NCI-H524 treated with DMSO at 0.1 percent for 48 hours (cell line): ENCODE results near the gene ROBO4.

Experiments
- DNase-seq: peaks from one replicate; lab custom pipeline; 2025; lab: John Stamatoyannopoulos, UW

Gene ROBO4

DNA sequence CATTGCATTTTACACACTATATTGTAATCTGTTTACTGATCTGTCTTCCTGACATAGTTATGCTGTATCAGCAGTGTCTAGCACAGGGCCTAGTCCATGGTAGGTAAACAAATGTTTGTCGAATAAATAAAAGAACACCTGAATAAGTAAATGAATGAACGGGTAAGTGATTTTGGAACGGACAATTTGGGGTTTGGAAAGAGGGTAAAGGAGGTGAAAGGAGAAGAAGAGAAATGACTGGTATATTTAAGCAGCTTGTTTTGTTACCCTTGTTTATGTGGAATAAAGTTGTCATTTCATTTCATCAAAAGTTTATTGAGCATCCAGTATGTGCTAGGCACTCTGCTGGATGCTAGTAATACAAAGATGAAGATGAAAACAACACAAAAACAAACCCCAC, 21.3 kb upstream of the ROBO4 start, which contains the start of gene HEPN1:
HEPN1 (plus strand) TSS at position 301 of the 400 bp plus-strand sequence.
- no peak for DNase-seq

GRCh38 chr11:124917115-124917637, 19.5 kb upstream of the ROBO4 start:
- DNase-seq, result peak; percentile 62

- no peak for DNase-seq
Observed at GRCh38 chr11:124916370-124916710, 18.7 kb upstream of the ROBO4 start.

DNA sequence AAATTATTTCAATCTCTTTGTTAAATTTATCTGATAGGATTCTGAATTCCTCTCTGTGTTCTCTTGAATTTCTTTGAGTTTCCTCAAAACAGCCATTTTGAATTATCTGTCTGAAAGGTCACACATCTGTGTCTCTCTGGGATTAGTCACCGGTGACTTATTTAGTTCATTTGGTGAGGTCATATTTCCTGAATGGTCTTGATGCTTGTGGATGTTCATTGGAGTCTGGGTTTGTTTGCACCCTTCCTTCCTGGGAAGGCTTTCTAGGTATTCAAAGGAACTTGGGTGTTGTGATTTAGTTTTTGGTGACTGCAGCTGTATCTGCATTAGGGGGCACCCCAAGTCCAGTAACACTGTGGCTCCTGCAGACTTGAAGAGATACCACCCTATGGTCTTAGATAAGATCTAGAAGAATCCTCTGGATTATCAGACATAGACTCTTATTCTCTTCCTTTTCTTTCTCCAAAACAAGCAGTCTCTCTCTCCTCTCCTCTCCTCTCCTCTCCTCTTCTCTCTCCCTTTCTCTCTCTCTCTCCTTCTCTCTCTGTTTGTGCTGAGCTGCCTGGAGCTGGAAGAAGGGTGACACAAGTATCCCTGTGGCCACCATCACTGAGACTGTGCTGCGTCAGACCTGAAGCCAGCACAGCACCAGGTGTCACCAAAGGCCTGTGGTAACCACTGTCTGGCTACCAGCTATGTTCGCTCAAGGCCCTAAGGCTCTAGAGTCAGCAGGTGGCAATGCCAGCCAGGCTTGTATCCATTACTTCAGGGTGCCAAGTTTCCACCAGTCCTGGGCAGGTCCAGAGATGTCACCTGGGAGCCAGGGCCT, 18.1 kb upstream of the ROBO4 start:
- no peak for DNase-seq

GRCh38 chr11:124902616-124903015, 5.0 kb upstream of the ROBO4 start:
- DNase-seq, result no peak

GRCh38 chr11:124900464-124900863, 2.8 kb upstream of the ROBO4 start:
- no peak for DNase-seq

DNA sequence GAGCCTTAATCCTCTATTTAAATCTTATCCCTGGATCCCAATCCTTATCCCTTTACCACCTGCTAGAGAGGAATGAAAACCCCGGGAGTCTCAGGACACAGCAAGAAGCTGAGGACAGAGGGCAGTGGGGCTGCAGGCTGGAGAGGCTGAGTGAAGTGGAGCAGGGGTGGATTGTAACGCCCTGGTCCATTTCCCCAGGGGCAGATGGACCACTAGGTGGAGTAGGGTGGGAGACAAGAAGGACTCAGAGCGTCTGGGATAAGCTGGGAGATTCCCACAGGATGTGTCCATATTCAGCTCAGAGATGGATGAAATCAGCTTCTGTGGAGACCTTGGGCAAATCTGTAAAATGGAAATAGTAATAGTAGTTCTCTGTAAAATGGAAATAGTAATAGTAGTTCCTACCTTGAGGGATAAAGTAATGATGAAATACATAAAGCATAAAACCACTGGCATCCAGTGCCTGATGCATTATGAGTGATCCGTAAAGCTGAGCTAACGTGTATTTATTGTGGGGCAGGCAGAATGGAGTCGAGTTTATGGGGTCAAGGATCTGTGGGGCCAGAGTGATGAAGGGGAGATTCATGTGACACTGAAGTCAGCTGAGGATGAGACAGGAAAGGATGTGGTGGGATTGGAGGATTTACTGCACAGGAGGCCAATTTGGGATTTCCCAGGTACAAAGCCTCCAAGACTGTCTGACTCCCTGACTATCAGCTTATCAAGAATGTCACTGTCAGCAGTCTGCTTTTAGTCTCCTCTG, 1.9 kb upstream of the ROBO4 start:
- no peak for DNase-seq

DNA sequence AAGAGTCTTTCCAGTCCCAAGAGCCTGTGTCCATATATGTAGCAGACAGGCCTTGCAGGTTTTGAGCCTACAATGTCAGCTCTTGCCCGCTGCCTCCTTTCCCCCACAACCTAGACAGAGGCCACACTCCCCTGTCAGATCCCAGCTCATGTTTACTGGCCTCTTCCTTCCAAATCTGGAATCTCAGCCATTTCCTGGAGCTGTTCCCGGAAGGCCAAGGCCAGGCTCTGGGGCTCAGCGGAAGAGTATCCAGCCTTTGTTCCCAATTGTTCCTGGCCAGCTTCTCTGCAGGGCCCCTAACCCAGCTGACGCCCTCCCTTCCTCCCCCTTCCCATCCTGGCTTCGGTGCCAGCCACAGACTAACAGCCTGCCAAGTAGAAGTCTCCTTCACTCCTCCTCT, 1.0 kb upstream of the ROBO4 start:
- no peak for DNase-seq

DNA sequence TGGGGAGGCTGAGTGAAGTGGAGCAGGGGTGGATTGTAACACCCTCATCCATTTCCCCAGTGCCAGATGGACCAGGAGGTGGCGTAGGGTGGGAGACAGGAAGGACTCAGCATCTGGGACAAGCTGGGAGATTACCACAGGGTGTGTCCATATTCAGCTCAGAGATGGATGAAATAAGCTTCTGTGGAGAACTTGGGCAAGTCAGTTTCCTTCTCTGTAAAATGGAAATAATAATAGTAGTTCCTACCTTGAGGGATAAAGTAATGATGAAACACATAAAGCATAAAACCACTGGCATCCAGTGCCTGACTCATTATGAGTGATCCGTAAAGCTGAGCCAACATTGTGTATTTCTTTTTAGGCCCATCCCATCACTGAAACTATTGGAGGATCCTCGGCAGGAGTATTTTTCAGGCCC, 607 bp upstream of the ROBO4 start:
- peak; percentile 82 for DNase-seq

DNA sequence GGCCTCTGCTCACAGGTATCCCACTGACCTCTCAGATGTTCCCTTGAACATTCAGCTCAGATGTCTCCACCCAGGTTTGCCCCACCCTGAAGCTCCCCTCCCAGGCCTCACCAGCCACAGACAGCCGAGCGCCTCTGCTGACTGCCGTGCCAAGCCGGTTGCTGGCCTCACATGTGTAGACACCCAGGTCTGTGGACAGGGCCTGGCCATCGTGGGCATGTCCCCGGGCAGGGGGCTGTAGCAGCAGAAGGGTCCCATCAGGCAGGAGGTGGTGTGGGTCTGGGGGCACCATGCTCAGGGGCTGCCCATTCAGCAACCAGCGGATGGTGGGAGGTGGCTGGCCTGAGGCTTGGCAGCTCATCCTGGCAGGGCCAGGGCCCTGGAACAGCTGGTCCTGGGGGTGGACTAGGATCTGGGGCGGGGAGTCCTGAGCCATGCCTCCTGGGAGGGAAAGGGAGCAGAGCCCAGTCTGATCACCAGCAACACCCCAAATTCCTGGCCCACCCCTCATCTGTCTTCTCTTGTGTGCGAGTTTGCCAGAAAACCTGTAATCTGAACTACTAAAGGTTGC, 759 bp downstream of the ROBO4 start:
- no peak for DNase-seq

GRCh38 chr11:124896071-124896750, 1.5 kb downstream of the ROBO4 start:
- DNase-seq, result no peak

DNA sequence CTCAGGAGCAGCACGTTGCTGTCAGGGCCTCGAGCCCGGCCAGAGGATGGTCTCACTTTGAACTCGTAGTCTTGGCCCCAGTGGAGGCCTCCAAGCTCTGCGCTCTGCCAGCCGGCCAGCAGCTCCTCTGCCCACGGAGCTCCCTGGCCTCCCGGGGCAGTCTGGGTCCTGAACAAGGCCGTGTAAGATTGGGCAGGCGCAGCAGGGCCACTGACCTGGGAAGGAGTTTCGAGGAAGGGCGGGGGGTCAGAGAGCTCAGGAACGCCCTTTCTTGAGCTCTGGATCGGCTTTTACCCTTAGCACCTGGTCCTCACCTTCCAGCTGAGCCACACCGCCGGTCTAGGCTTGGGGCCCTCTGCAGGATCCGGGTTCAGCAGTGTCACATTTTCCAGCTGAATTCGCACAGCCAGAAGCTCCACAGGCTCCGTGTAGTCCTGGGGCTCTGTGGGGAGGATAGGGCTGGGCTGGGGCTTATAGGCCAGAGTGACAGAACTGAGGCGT, 2.1 kb downstream of the ROBO4 start:
- DNase-seq, result no peak

DNA sequence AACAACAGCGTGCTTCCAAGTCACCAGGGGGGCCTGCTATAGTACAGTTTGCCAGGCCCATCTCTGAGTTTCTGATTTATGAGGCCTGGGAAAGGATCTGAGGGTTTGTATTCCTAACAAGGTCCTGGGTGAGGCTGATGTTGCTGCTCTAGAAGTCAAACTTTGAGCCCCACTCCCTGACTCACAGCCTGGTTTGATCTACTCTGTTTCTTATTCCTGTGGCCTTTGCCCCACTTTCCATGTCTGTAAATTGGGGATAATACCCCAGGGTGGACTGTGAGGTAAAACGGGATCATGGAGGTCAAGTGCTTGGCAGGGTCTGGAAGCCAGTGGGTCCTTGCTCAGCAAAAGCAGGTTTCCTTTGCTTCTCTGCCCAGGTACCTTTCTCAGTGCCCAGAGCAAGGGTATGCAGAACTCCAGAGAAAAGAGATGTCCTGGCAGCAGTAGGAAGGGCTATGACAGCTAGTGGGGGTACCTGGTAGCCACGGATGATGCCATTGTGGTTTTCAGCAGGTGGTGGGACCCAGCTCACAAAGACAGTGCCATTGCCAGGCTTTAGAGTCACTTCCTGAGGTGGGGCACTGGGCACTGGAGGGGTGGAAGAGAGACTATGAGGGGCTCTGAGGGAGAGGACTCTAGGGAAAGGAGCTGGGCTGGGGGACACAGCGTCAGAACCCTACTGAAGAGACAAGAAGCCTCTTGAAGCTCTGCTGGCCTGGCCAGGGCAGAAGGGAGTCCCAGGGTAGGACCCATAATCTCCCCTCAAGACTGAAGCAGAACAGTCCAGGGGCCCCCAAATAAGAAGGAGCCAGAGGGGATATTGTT, 2.8 kb downstream of the ROBO4 start:
- DNase-seq, result no peak

- no peak for DNase-seq
Observed at GRCh38 chr11:124893781-124894401, 3.8 kb downstream of the ROBO4 start.

DNA sequence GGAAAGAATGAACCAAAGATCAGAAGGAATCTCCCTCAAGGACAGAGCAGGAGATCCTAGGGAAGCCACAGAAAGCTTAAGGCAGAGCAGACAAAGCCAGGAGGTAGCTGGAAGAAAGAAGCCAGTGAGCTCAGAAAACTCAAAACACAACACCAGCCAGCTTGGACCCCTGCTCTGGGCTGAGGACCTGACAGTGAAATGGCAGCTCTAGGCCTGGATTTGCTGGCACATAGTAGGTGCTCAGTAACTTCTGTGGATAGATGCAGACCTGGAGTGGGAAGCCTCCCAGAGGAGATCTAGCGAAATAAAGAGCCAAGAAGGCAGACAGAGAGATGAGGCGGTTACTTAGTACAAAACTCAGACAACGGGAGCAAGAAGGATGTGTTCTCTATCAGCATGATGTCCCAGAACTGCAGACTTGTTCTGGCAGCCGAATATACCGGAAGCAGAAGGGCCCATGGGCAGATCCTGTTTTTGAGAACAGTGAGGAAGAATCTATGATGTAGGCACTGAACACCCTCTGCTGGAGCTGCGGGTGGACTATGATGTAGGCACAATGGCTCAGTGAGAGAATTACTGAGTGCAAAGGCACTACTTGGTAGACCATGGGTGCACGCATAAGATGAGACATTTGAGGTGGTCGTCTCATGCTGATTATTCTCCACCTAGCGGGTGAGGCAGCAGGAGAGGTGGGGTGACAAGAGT, 4.8 kb downstream of the ROBO4 start:
- no peak for DNase-seq

GRCh38 chr11:124892146-124892545, 5.5 kb downstream of the ROBO4 start:
- no peak for DNase-seq

- DNase-seq, result no peak
Observed at GRCh38 chr11:124891373-124891861, 6.2 kb downstream of the ROBO4 start.

DNA sequence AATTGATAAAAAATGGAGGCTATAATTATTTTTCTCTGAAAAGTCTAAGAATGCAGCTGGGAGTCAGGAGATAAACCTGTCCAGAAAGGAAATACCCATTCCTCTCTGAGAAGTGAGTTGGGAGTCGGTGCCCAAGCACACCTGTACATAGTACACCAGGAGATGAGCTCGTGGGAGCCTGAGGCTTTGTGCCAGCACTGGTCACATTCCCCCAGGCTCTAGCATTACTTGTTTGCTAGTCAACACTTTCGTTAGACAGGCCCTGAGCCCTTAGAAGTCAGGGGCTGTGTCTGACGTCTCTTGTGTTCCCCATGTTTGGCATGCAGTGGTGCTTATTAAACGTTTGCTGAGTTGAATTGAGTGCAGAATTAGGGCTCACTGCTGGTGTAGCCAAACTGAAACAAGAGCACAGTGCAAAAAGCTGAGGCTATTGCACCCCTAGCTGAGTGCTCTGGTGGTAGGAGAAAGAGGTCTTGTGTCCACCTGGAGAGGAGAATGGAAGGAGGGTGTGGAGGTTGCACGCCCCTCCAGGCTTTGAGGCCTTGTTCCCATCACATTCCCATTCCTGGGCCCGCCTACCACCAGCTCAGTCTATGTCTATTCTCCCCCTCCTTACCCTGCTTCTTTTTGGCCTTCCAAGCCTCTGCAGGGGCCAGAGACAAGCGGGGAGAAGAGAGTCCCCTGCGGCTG, 6.8 kb downstream of the ROBO4 start:
- no peak for DNase-seq

GRCh38 chr11:124890151-124890550, 7.5 kb downstream of the ROBO4 start:
- DNase-seq, result peak; percentile 22
